HepG2 (cell line): ENCODE results near the gene C11orf24. TPM values are rescaled to one million over a fixed set of nuclear protein-coding genes. Genes with fewer than 3 reads are reported as not detected.
A peak's percentile ranks its signal among the peaks of the same experiment; 100 is the strongest.

Source experiments
- ATF7-NPFF ChIP-seq: sonication (generic); formaldehyde crosslinking; IDR thresholded peaks from 2 replicates; pipeline ENCODE4 v1.8.1; 2023; ENCODE audit warnings: mild to moderate bottlenecking, low read depth, missing genetic modification reagents, moderate library complexity
- BRCA1 ChIP-seq: sonication (generic); formaldehyde crosslinking; IDR thresholded peaks from 2 replicates; pipeline ENCODE4 v1.4.0; 2020; ENCODE audit warnings: missing genetic modification reagents
- CREM ChIP-seq, 2 experiments: sonication (generic) in 1 of 2; formaldehyde crosslinking in 1 of 2; IDR thresholded peaks; 2 replicates each; pipeline versions ENCODE4 v1.4.0 to v1.6.1; 2016 to 2020; ENCODE audit warnings: antibody characterized with exemption in 1 of 2, mild to moderate bottlenecking in 1 of 2, missing genetic modification reagents in 1 of 2
- CSRNP2 ChIP-seq: sonication (generic); formaldehyde crosslinking; conservative IDR thresholded peaks from 2 replicates; pipeline ENCODE4 v1.8.0; 2022; ENCODE audit warnings: low read depth, missing genetic modification reagents
- FLYWCH1 ChIP-seq: sonication (generic); formaldehyde crosslinking; IDR thresholded peaks from 2 replicates; pipeline ENCODE4 v1.8.1; 2023; ENCODE audit warnings: mild to moderate bottlenecking, missing genetic modification reagents
- HHEX ChIP-seq: IDR thresholded peaks from 2 replicates; pipeline ENCODE4 v1.6.1; 2016; ENCODE audit warnings: control low read depth
- HOXA9 ChIP-seq: sonication (generic); formaldehyde crosslinking; IDR thresholded peaks from 2 replicates; pipeline ENCODE4 v1.8.1; 2022; ENCODE audit warnings: missing genetic modification reagents, mild to moderate bottlenecking, moderate library complexity, borderline replicate concordance
- KAT8 ChIP-seq: IDR thresholded peaks from 2 replicates; pipeline ENCODE4 v1.6.1; 2016; ENCODE audit warnings: missing genetic modification reagents, missing compliant biosample characterization
- KLF16 ChIP-seq, 2 experiments: sonication (generic) in 1 of 2; formaldehyde crosslinking in 1 of 2; IDR thresholded peaks; 2 replicates each; pipeline versions ENCODE4 v1.6.1 to v1.8.0; 2016 to 2023; ENCODE audit warnings: missing genetic modification reagents in 2 of 2, missing compliant biosample characterization in 1 of 2
- SMAD9 ChIP-seq: sonication (generic); formaldehyde crosslinking; IDR thresholded peaks from 2 replicates; pipeline ENCODE4 v1.5.1; 2020; ENCODE audit warnings: mild to moderate bottlenecking, missing genetic modification reagents
- SRF ChIP-seq: IDR thresholded peaks from 2 replicates; pipeline ENCODE4 v1.6.1; 2011; ENCODE audit warnings: mild to moderate bottlenecking, low read depth, low read length, moderate library complexity
- TP53 ChIP-seq: sonication (generic); formaldehyde crosslinking; conservative IDR thresholded peaks from 2 replicates; pipeline ENCODE4 v1.4.0; 2020; ENCODE audit warnings: missing genetic modification reagents
- ZBTB8A ChIP-seq: sonication (generic); formaldehyde crosslinking; IDR thresholded peaks from 2 replicates; pipeline ENCODE4 v1.4.0; 2020; ENCODE audit warnings: mild to moderate bottlenecking, low read depth, missing genetic modification reagents, borderline replicate concordance
- ZNF10 ChIP-seq: sonication (generic); formaldehyde crosslinking; IDR thresholded peaks from 2 replicates; pipeline ENCODE4 v1.4.0; 2020; ENCODE audit warnings: mild to moderate bottlenecking, low read depth, missing genetic modification reagents, borderline replicate concordance
- ZNF282 ChIP-seq: fragments of 450-650 bp; IDR thresholded peaks from 2 replicates; pipeline ENCODE4 v1.6.1; 2018; ENCODE audit not compliant: partially characterized antibody
- ZNF335 ChIP-seq: sonication (generic); formaldehyde crosslinking; IDR thresholded peaks from 2 replicates; pipeline ENCODE4 v1.4.0; 2020; ENCODE audit warnings: missing genetic modification reagents
- ZNF556 ChIP-seq: sonication (generic); formaldehyde crosslinking; IDR thresholded peaks from 2 replicates; pipeline ENCODE4 v1.4.0; 2020; ENCODE audit warnings: mild to moderate bottlenecking, missing genetic modification reagents, borderline replicate concordance
- ZNF703 ChIP-seq: sonication (generic); formaldehyde crosslinking; IDR thresholded peaks from 2 replicates; pipeline ENCODE4 v1.5.1; 2020; ENCODE audit warnings: missing genetic modification reagents, mild to moderate bottlenecking, moderate library complexity, borderline replicate concordance
- ZNF710 ChIP-seq: sonication (generic); formaldehyde crosslinking; IDR thresholded peaks from 2 replicates; pipeline ENCODE4 v1.5.0; 2020; ENCODE audit warnings: mild to moderate bottlenecking, missing genetic modification reagents, borderline replicate concordance
- ZNF720 ChIP-seq: sonication (generic); formaldehyde crosslinking; IDR thresholded peaks from 2 replicates; pipeline ENCODE4 v1.4.0; 2020; ENCODE audit warnings: missing genetic modification reagents
- ZNF841 ChIP-seq: sonication (generic); formaldehyde crosslinking; IDR thresholded peaks from 2 replicates; pipeline ENCODE4 v1.8.1; 2023; ENCODE audit warnings: missing genetic modification reagents, borderline replicate concordance
- polyA plus RNA-seq, 8 experiments: library from polyadenylated mRNA; depleted of rRNA in 3 of 8; stranded (reverse) in 7 of 8; unstranded in 1 of 8; fragments of >200 nt; fragmentation: Illumina TruSeq in 4 of 8; extraction: Trizol in 4 of 8; gene quantifications; 2 replicates each; pipeline versions ENCODE4 v1.2.1 to v1.2.3, GENCODE V29; 2011 to 2016; ENCODE audit warnings: low read depth in 4 of 8, missing spikeins in 1 of 8, mixed read lengths in 1 of 8; ENCODE audit not compliant: insufficient read depth in 1 of 8
- total RNA-seq, 5 experiments: library from RNA; depleted of rRNA; stranded (reverse); fragments of >200 nt; fragmentation: Illumina TruSeq; extraction: Trizol; gene quantifications; 2 replicates each; pipeline ENCODE4 v1.2.3, GENCODE V29; 2016; ENCODE audit warnings: low read depth in 1 of 5
- TF ChIP-seq, protein P1 (sequence below): sonication (generic); formaldehyde crosslinking; IDR thresholded peaks from 2 replicates; pipeline ENCODE4 v1.5.0; 2020; ENCODE audit warnings: mild to moderate bottlenecking, missing genetic modification reagents
- TF ChIP-seq, protein P2 (sequence below): sonication (generic); formaldehyde crosslinking; IDR thresholded peaks from 2 replicates; pipeline ENCODE4 v1.8.1; 2023; ENCODE audit warnings: mild to moderate bottlenecking, moderate library complexity, missing genetic modification reagents

The C11orf24 gene
- total and polyA plus RNA-seq, 2 of the 13 experiments (the other 11 are each of a cell fraction or from before 2014, with no cell fraction given), result 52.9 to 55.5 TPM

GRCh38 chr11:68216171-68216938 lies 55.4 kb downstream of the C11orf24 start (continued):
- peak in 1 of 2 experiments; percentile 29; a peak in 1 of 4 replicates for TF ChIP-seq KLF16 (CRISPR knock-in tag; IDR thresholded peaks at IDR 0.05)
- no peak for TF ChIP-seq HHEX
- no peak for TF ChIP-seq ZNF703
- TF ChIP-seq ZNF10 (CRISPR knock-in tag), result no peak
- no peak for TF ChIP-seq ATF7-NPFF
- no peak; the same call in 1 of the 2 replicates for TF ChIP-seq SMAD9
- TF ChIP-seq TP53 (CRISPR knock-in tag), result no peak
- TF ChIP-seq, protein P1, sequence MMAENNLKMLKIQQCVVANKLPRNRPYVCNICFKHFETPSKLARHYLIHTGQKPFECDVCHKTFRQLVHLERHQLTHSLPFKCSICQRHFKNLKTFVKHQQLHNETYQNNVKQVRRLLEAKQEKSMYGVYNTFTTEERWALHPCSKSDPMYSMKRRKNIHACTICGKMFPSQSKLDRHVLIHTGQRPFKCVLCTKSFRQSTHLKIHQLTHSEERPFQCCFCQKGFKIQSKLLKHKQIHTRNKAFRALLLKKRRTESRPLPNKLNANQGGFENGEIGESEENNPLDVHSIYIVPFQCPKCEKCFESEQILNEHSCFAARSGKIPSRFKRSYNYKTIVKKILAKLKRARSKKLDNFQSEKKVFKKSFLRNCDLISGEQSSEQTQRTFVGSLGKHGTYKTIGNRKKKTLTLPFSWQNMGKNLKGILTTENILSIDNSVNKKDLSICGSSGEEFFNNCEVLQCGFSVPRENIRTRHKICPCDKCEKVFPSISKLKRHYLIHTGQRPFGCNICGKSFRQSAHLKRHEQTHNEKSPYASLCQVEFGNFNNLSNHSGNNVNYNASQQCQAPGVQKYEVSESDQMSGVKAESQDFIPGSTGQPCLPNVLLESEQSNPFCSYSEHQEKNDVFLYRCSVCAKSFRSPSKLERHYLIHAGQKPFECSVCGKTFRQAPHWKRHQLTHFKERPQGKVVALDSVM (CRISPR knock-in tag), result peak; percentile 91
- no peak for TF ChIP-seq CREM (IDR thresholded peaks at IDR 0.05)
- no peak for TF ChIP-seq CREM (CRISPR knock-in tag; IDR thresholded peaks at IDR 0.05)
- no peak for TF ChIP-seq HOXA9 (CRISPR knock-in tag)
- TF ChIP-seq ZNF282, result no peak
- TF ChIP-seq FLYWCH1, result peak; percentile 47; the same call in 1 of the 2 replicates
- no peak for TF ChIP-seq ZNF556 (CRISPR knock-in tag)
- TF ChIP-seq ZBTB8A (CRISPR knock-in tag), result no peak
- TF ChIP-seq, protein P2, sequence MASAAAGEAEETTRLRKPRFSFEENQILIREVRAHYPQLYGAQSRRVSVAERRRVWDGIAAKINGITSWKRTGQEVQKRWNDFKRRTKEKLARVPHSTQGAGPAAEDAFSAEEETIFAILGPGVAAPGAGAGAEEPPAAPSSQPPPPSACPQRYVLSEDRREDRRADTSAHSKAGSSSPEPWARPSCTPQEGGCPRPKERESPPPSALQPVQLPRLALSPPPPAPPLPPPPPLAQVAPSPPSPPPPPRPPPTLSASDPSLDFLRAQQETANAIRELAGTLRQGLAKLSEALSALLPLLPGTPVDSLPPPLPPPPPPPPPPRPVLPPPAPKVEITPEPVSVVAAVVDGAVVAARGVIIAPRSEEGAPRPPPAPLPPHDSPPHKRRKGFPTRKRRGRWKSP (CRISPR knock-in tag), result no peak
- no peak for TF ChIP-seq ZNF710 (CRISPR knock-in tag)
- no peak for TF ChIP-seq BRCA1 (CRISPR knock-in tag)
- no peak for TF ChIP-seq ZNF720 (CRISPR knock-in tag)
- TF ChIP-seq SRF, result no peak
- TF ChIP-seq ZNF335 (CRISPR knock-in tag), result no peak; the same call in 1 of the 2 replicates
- no peak for TF ChIP-seq CSRNP2
- TF ChIP-seq ZNF841 (CRISPR knock-in tag), result no peak
- 0 out of 2 replicates have a peak, but pooled peaks have one; percentile 53 for TF ChIP-seq KAT8
